ENCODE measurements around the gene PDZD11.

The PDZD11 gene

GRCh38 chrX:70257423-70258288, 32.1 kb downstream of the PDZD11 start:
- no peak for DNase-seq (ENCODE audit: low read depth in 2 of 2)
- no peak overlapping the region for H3K4me3 ChIP-seq (replicated peaks in 1 of 2; ENCODE audit: low read depth in 2 of 2, low read length in 2 of 2)
- TF ChIP-seq, protein P1, sequence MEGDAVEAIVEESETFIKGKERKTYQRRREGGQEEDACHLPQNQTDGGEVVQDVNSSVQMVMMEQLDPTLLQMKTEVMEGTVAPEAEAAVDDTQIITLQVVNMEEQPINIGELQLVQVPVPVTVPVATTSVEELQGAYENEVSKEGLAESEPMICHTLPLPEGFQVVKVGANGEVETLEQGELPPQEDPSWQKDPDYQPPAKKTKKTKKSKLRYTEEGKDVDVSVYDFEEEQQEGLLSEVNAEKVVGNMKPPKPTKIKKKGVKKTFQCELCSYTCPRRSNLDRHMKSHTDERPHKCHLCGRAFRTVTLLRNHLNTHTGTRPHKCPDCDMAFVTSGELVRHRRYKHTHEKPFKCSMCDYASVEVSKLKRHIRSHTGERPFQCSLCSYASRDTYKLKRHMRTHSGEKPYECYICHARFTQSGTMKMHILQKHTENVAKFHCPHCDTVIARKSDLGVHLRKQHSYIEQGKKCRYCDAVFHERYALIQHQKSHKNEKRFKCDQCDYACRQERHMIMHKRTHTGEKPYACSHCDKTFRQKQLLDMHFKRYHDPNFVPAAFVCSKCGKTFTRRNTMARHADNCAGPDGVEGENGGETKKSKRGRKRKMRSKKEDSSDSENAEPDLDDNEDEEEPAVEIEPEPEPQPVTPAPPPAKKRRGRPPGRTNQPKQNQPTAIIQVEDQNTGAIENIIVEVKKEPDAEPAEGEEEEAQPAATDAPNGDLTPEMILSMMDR (IDR thresholded peaks at IDR 0.05; ENCODE audit: low read depth, low read length), result no peak

DNA sequence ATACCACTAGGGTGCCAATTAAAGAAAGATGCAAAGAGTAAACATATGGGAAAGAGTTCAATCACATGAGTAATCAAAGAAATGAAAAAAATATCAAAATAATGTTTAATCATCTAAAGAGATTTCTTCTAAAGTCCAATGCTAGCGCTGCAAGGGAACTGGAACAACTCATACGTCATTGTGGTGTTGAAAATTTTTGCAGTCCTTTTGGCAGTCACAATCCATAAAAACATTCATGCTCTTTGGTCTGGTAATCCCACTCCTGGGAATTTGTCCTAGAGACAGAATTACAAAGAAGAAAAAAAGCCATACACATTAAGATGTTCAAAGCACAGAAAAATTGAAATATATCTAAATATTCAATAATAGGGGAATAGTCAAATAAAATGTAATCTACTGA, 34.3 kb downstream of the PDZD11 start:
- peak in 1 of 2 donors; percentile 2 for DNase-seq (ENCODE audit: low read depth in 2 of 2)
- TF ChIP-seq, protein P1 (IDR thresholded peaks at IDR 0.05; ENCODE audit: low read depth, low read length), result no peak
- no peak overlapping the region for H3K4me3 ChIP-seq (replicated peaks in 1 of 2; ENCODE audit: low read depth in 2 of 2, low read length in 2 of 2)

- DNase-seq (ENCODE audit: low read depth in 2 of 2), result no peak
- no peak overlapping the region for H3K4me3 ChIP-seq (replicated peaks in 1 of 2; ENCODE audit: low read depth in 2 of 2, low read length in 2 of 2)
- TF ChIP-seq, protein P1 (IDR thresholded peaks at IDR 0.05; ENCODE audit: low read depth, low read length), result no peak
These were observed 34.8 kb downstream of the PDZD11 start for GRCh38 chrX:70254909-70255308.

DNA sequence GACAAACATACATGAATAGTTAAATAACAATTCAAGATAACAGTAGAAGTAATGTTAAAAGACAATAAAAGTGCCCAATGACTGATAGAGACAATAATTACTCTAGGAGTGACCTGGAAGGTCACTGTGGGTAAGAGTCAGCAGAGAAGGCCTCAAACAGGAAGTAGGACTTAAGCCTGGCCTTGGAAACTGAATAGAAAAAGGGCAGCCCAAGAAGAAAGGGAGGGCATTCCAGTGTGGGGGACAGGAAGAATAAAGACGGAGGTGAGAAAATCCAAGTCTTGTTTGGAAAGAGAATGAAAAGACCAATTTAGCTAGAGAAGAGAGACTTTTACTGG, 35.7 kb downstream of the PDZD11 start:
- no peak for DNase-seq (ENCODE audit: low read depth in 2 of 2)
- TF ChIP-seq, protein P1 (IDR thresholded peaks at IDR 0.05; ENCODE audit: low read depth, low read length), result no peak
- H3K4me3 ChIP-seq (replicated peaks in 1 of 2; ENCODE audit: low read depth in 2 of 2, low read length in 2 of 2), result no peak overlapping the region

GRCh38 chrX:70253377-70254062, 36.2 kb downstream of the PDZD11 start:
- H3K4me3 ChIP-seq (replicated peaks in 1 of 2; ENCODE audit: low read depth in 2 of 2, low read length in 2 of 2), result no peak overlapping the region
- peak in 1 of 2 donors; percentile 16 for DNase-seq (ENCODE audit: low read depth in 2 of 2)
- TF ChIP-seq, protein P1 (IDR thresholded peaks at IDR 0.05; ENCODE audit: low read depth, low read length), result no peak

- no peak overlapping the region for H3K4me3 ChIP-seq (replicated peaks in 1 of 2; ENCODE audit: low read depth in 2 of 2, low read length in 2 of 2)
- DNase-seq (ENCODE audit: low read depth in 2 of 2), result no peak
- TF ChIP-seq, protein P1 (IDR thresholded peaks at IDR 0.05; ENCODE audit: low read depth, low read length), result no peak
These were observed 37.2 kb downstream of the PDZD11 start for GRCh38 chrX:70252491-70252890.
